Measurements from ENCODE around the gene PRDM5. TPM values are rescaled to one million over a fixed set of nuclear protein-coding genes. Genes with fewer than 3 reads are reported as not detected.

The PRDM5 gene
- total RNA-seq, 6 donors from 2014 or later: 8.0 to 28.3 (median 18.9) TPM

DNA sequence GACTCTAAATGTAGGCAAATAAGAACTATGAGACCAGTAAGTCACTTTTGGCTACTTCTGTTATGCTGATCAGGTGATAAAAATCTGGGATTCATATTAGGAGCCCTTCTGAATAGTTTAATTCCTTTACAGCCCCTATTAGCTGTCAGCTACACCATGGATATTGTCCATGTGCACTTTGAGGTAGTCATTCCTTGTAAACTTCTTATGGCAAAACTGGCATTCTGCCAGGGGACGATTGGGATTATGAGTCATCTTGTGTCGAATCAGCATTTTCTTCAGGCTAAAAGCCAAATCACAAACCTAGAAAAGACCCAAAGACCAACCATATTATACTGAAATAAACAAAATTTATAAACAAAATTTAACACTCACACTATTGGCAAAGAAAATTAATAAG is 227.6 kb downstream of the PRDM5 start:
- no peak overlapping the region for H3K27ac ChIP-seq
- 31 to 42% methylated on average over 2 of the region's 2 CpGs for WGBS, 2 donors
- ATAC-seq (ENCODE audit: low FRiP score in 2 of 2): no peak
- H3K4me3 ChIP-seq: no peak overlapping the region
- no peaks in the 10 kb centered on the region for H3K9me3 ChIP-seq
- DNase-seq: no peak
- H3K4me1 ChIP-seq: no peaks in the 10 kb centered on the region
- TF ChIP-seq, protein P1, sequence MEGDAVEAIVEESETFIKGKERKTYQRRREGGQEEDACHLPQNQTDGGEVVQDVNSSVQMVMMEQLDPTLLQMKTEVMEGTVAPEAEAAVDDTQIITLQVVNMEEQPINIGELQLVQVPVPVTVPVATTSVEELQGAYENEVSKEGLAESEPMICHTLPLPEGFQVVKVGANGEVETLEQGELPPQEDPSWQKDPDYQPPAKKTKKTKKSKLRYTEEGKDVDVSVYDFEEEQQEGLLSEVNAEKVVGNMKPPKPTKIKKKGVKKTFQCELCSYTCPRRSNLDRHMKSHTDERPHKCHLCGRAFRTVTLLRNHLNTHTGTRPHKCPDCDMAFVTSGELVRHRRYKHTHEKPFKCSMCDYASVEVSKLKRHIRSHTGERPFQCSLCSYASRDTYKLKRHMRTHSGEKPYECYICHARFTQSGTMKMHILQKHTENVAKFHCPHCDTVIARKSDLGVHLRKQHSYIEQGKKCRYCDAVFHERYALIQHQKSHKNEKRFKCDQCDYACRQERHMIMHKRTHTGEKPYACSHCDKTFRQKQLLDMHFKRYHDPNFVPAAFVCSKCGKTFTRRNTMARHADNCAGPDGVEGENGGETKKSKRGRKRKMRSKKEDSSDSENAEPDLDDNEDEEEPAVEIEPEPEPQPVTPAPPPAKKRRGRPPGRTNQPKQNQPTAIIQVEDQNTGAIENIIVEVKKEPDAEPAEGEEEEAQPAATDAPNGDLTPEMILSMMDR (IDR thresholded peaks at IDR 0.05): no peak
- H3K36me3 ChIP-seq: no peaks in the 10 kb centered on the region
- no peaks in the 10 kb centered on the region for H3K27me3 ChIP-seq

DNA sequence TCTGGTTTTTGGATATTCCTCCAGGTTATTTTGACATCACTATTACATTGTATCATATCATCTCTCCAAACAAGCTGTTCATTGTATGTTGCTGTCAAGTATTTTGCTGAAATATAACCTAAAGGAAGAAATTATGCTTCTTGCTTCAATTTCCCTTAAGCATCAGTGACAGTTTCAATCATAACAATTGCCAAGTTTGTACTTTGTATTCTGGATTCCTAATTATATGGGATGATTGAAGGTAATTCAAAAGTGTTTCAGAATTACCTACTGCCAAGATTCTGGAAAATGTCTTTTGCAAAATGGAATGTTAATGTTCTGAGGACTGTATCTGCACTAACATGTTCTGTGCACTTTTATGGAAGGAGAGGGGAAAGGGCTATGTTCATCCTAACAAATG is 228.7 kb downstream of the PRDM5 start:
- H3K4me3 ChIP-seq: no peak overlapping the region
- ATAC-seq (ENCODE audit: low FRiP score in 2 of 2) (no peak), DNase-seq (no peak)
- no peak overlapping the region for H3K27ac ChIP-seq
- H3K4me1 ChIP-seq: no peaks in the 10 kb centered on the region
- H3K36me3 ChIP-seq: no peaks in the 10 kb centered on the region
- TF ChIP-seq POLR2A (IDR thresholded peaks at IDR 0.05): no peak
- TF ChIP-seq, protein P1 (IDR thresholded peaks at IDR 0.05): no peak
- TF ChIP-seq EP300 (IDR thresholded peaks at IDR 0.05): no peak
- no peak for TF ChIP-seq POLR2AphosphoS5 (IDR thresholded peaks at IDR 0.05)
- no peaks in the 10 kb centered on the region for H3K9me3 ChIP-seq
- H3K27me3 ChIP-seq: no peaks in the 10 kb centered on the region

DNA sequence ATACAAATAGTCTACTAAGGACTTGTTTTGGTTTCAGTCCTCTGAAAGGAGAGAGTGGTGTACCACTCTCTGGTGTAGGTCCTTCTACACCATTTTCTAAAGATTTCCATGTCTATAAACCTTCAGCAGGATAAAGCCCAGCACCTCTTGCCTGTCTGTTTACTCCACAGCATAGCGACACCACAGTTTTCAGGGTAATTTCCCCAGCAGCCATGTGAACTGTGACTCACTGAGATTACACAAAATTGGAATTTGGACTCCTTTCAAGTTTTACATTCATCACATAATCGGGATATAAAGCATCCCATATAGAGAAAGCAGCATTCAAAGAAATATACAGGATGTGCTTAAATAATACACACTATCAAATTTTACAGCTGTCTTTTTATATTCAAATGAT is 229.6 kb downstream of the PRDM5 start:
- ATAC-seq (ENCODE audit: low FRiP score in 2 of 2) (no peak), DNase-seq (no peak)
- Histone ChIP-seq H3K4me1 (no peaks in the 10 kb centered on the region), H3K4me3 (no peak overlapping the region), H3K27me3 (no peaks in the 10 kb centered on the region), H3K36me3 (no peaks in the 10 kb centered on the region), H3K9me3 (no peaks in the 10 kb centered on the region), H3K27ac (no peak overlapping the region)
- 62 to 67% methylated on average over 2 of the region's 2 CpGs for WGBS, 2 donors
- no peak for TF ChIP-seq POLR2AphosphoS5 (IDR thresholded peaks at IDR 0.05)
- TF ChIP-seq EP300 (IDR thresholded peaks at IDR 0.05): no peak
- TF ChIP-seq, protein P1 (IDR thresholded peaks at IDR 0.05): no peak

DNA sequence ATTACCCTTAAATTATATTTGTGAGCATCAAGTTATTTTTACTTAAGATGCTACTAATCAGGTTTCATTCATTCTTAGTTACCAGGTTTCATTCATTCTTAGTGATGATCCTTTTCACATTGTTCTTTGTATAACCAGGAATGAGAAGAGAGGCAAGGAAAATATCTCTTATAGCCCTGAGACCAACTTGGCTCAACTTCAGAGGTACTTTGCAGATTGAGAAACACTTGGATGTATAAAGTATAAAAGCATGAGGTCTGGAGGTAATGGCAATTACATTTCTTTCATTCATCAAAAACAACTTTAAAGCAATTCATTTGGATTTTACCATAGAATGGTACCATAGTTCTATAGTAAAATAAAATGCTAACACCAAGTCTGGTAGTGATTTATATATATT is 231.0 kb downstream of the PRDM5 start:
- DNase-seq: no peak

DNA sequence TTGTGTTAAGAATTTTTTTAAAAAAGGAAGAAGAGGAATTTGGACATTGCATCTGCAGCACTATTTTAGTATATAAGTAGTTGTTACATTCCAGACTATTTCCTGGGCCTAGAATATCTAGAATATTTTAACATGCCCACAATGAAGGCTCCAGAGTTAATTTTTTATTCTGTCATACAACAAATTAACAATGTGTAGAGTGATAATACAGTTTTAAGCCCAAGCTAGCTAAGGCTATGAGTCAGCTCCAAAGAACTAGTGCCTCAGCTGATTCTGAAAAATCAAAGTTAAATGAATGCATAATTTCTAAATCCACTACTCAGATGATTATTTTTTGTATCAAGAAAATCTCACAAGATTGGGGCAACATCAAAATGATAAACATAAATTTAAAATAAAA is 231.4 kb downstream of the PRDM5 start:
- no peak for TF ChIP-seq POLR2A (IDR thresholded peaks at IDR 0.05)
- no peak for TF ChIP-seq POLR2AphosphoS5 (IDR thresholded peaks at IDR 0.05)
- no peak for TF ChIP-seq EP300 (IDR thresholded peaks at IDR 0.05)
- TF ChIP-seq, protein P1 (IDR thresholded peaks at IDR 0.05): no peak
- no peaks in the 10 kb centered on the region for H3K4me1 ChIP-seq
- H3K27me3 ChIP-seq: no peaks in the 10 kb centered on the region
- H3K27ac ChIP-seq: no peak overlapping the region
- no peak for ATAC-seq (ENCODE audit: low FRiP score in 2 of 2)
- no peaks in the 10 kb centered on the region for H3K9me3 ChIP-seq
- no peak for DNase-seq
- H3K4me3 ChIP-seq: no peak overlapping the region
- H3K36me3 ChIP-seq: no peaks in the 10 kb centered on the region

More for the DNA sequence above, 231.0 kb downstream of the PRDM5 start:
- H3K9me3 ChIP-seq: no peaks in the 10 kb centered on the region
- H3K27ac ChIP-seq: no peak overlapping the region
- TF ChIP-seq EP300 (IDR thresholded peaks at IDR 0.05): no peak
- no peak overlapping the region for H3K4me3 ChIP-seq
- H3K4me1 ChIP-seq: no peaks in the 10 kb centered on the region
- no peaks in the 10 kb centered on the region for H3K27me3 ChIP-seq
- H3K36me3 ChIP-seq: no peaks in the 10 kb centered on the region
- no peak for ATAC-seq (ENCODE audit: low FRiP score in 2 of 2)

DNA sequence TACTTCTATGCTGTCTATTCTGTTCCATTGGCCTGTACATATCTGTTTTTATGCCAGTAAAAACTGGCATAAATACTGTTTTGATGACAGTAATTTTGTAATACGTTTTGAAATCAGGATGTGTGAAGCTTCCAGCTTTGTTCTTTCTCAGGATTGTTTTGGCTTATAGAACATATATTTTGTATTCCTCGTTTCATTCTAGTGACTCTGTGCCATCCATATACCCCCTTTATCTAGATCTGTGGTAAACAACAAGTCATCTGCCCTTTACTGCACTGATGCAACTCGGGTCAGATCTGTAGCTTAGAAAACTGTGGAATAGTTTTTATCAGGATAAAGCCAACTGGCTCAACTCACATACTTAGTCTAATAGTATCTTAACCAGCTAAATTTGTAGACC is 233.7 kb downstream of the PRDM5 start:
- WGBS, 2 donors: 74 to 84% methylated on average over 3 of the region's 3 CpGs

More for the DNA sequence above, 233.7 kb downstream of the PRDM5 start:
- Histone ChIP-seq H3K9me3 (no peaks in the 10 kb centered on the region), H3K4me3 (no peak overlapping the region), H3K27me3 (no peaks in the 10 kb centered on the region), H3K4me1 (no peaks in the 10 kb centered on the region), H3K27ac (no peak overlapping the region), H3K36me3 (no peaks in the 10 kb centered on the region)
- DNase-seq: no peak
- TF ChIP-seq EP300 (IDR thresholded peaks at IDR 0.05) (no peak), POLR2A (IDR thresholded peaks at IDR 0.05) (no peak), POLR2AphosphoS5 (IDR thresholded peaks at IDR 0.05) (no peak)
- TF ChIP-seq, protein P1 (IDR thresholded peaks at IDR 0.05): no peak
- no peak for ATAC-seq (ENCODE audit: low FRiP score in 2 of 2)
